HEK293T (cell line): ENCODE results near the gene WBP2.

Experiments used
- BHLHE40 ChIP-seq: fragments of 450-650 bp; IDR thresholded peaks from 2 replicates; pipeline ENCODE4 v1.6.1; 2016; ENCODE audit warnings: mild to moderate bottlenecking, moderate library complexity, borderline replicate concordance
- FOXK2 ChIP-seq: fragments of 450-650 bp; IDR thresholded peaks from 2 replicates; pipeline ENCODE4 v1.6.1; 2016; ENCODE audit warnings: mild to moderate bottlenecking
- HDGF ChIP-seq: fragments of 450-650 bp; IDR thresholded peaks from 2 replicates; pipeline ENCODE4 v1.6.1; 2017; ENCODE audit warnings: antibody characterized with exemption, borderline replicate concordance
- NFRKB ChIP-seq: fragments of 450-650 bp; IDR thresholded peaks from 2 replicates; pipeline ENCODE4 v1.6.1; 2016; ENCODE audit warnings: mild to moderate bottlenecking, moderate library complexity
- TARDBP ChIP-seq: fragments of 450-650 bp; IDR thresholded peaks from 2 replicates; pipeline ENCODE4 v1.6.1; 2016

- TF ChIP-seq BHLHE40 (no peak), NFRKB (no peak), HDGF (no peak), TARDBP (no peak), FOXK2 (no peak)
Observed at GRCh38 chr17:75878174-75878998, 23.3 kb upstream of the WBP2 start, which contains the start of gene TRIM47.
